WTC11 (cell line): Measurements from ENCODE around the gene ZNF235. TPM values are rescaled to one million over a fixed set of nuclear protein-coding genes. Genes with fewer than 3 reads are reported as not detected.
A peak's percentile ranks its signal among the peaks of the same experiment; 100 is the strongest.

Source experiments
- ATAC-seq: fragments of 200-7000 bp; cut with Tn5 transposase; 2 replicates; pipeline ENCODE4 v1.10.0; 2021; ENCODE audit warnings: mild to moderate bottlenecking, moderate library complexity
- Bru-seq: library from RNA; stranded (reverse); fragments of 400-500 nt; gene quantifications from one replicate; lab custom pipeline; 2021; lab: Mats Ljungman, UMichigan
- CTCF ChIA-PET: fragments of 300-600 bp; sonication (Branson Sonifier 250); formaldehyde crosslinking; loops from one replicate; lab custom pipeline; 2021; ENCODE audit warnings: antibody characterized with exemption; lab: Charles Lee
- POLR2A ChIA-PET: fragments of 350-600 bp; sonication (Branson Sonifier 250); formaldehyde crosslinking; loops from one replicate; lab custom pipeline; 2021; ENCODE audit warnings: antibody characterized with exemption; lab: Charles Lee
- DNase-seq: peaks from one replicate; pipeline ENCODE4 v3.0.0; 2021; ENCODE audit warnings: low spot score
- H3K27ac Mint-ChIP-seq: 2 replicates; pipeline ENCODE4 v1.8.0; 2021; ENCODE audit warnings: mixed read lengths
- H3K27me3 Mint-ChIP-seq: 2 replicates; pipeline ENCODE4 v1.8.0; 2021; ENCODE audit warnings: low read depth, mild to moderate bottlenecking, moderate library complexity, mixed read lengths
- H3K36me3 Mint-ChIP-seq: 2 replicates; pipeline ENCODE4 v1.8.0; 2021; ENCODE audit warnings: mixed read lengths
- H3K4me1 Mint-ChIP-seq: 2 replicates; pipeline ENCODE4 v1.8.0; 2022; ENCODE audit warnings: mixed read lengths
- H3K4me3 Mint-ChIP-seq: 2 replicates; pipeline ENCODE4 v1.8.0; 2021; ENCODE audit warnings: mild to moderate bottlenecking, moderate library complexity, mixed read lengths
- H3K9me3 Mint-ChIP-seq: 2 replicates; pipeline ENCODE4 v1.8.0; 2021; ENCODE audit warnings: mixed read lengths
- ATF1 ChIP-seq: sonication (generic); formaldehyde crosslinking; IDR thresholded peaks from 2 replicates; pipeline ENCODE4 v1.8.1; 2023; ENCODE audit warnings: mild to moderate bottlenecking, moderate library complexity, missing genetic modification reagents
- CREM ChIP-seq: sonication (generic); formaldehyde crosslinking; IDR thresholded peaks from 2 replicates; pipeline ENCODE4 v1.8.1; 2022; ENCODE audit warnings: mild to moderate bottlenecking, missing genetic modification reagents, moderate library complexity
- ETV6 ChIP-seq: sonication (generic); formaldehyde crosslinking; IDR thresholded peaks from 2 replicates; pipeline ENCODE4 v1.8.1; 2022; ENCODE audit warnings: mild to moderate bottlenecking, missing genetic modification reagents
- FOXK1 ChIP-seq: sonication (generic); formaldehyde crosslinking; IDR thresholded peaks from 2 replicates; pipeline ENCODE4 v1.8.0; 2022; ENCODE audit warnings: mild to moderate bottlenecking, moderate library complexity, missing genetic modification reagents
- GABPB1 ChIP-seq: sonication (generic); formaldehyde crosslinking; IDR thresholded peaks from 2 replicates; pipeline ENCODE4 v1.8.1; 2023; ENCODE audit warnings: mild to moderate bottlenecking, missing genetic modification reagents
- IRF1 ChIP-seq: sonication (generic); formaldehyde crosslinking; IDR thresholded peaks from 2 replicates; pipeline ENCODE4 v1.8.0; 2023; ENCODE audit warnings: missing genetic modification reagents
- JAZF1 ChIP-seq: fragments of 250-450 bp; sonication (Bioruptor Pico); IDR thresholded peaks from 2 replicates; pipeline ENCODE4 v1.9.0; 2021; ENCODE audit warnings: moderate library complexity, mild to moderate bottlenecking, inconsistent platforms
- MXD4 ChIP-seq: fragments of 250-450 bp; sonication (Bioruptor Pico); IDR thresholded peaks from 2 replicates; pipeline ENCODE4 v1.8.0; 2021; ENCODE audit warnings: mild to moderate bottlenecking, moderate library complexity, borderline replicate concordance
- MYBL2 ChIP-seq: sonication (generic); formaldehyde crosslinking; IDR thresholded peaks from 2 replicates; pipeline ENCODE4 v1.8.1; 2023; ENCODE audit warnings: mild to moderate bottlenecking, moderate library complexity, missing genetic modification reagents
- NFATC4 ChIP-seq: fragments of 250-450 bp; sonication (Bioruptor Pico); IDR thresholded peaks from 2 replicates; pipeline ENCODE4 v1.9.0; 2021; ENCODE audit warnings: mild to moderate bottlenecking
- NFYB ChIP-seq: sonication (generic); formaldehyde crosslinking; conservative IDR thresholded peaks from 2 replicates; pipeline ENCODE4 v1.8.0; 2022; ENCODE audit warnings: low read depth, missing genetic modification reagents
- SMAD3 ChIP-seq: sonication (generic); formaldehyde crosslinking; IDR thresholded peaks from 2 replicates; pipeline ENCODE4 v1.8.0; 2022; ENCODE audit warnings: missing genetic modification reagents, mild to moderate bottlenecking, borderline replicate concordance
- ZMAT4 ChIP-seq: fragments of 250-450 bp; sonication (Bioruptor Pico); IDR thresholded peaks from 2 replicates; pipeline ENCODE4 v1.9.0; 2021; ENCODE audit warnings: mild to moderate bottlenecking
- ZNF138 ChIP-seq: sonication (generic); formaldehyde crosslinking; conservative IDR thresholded peaks from 2 replicates; pipeline ENCODE4 v1.8.1; 2022; ENCODE audit warnings: mild to moderate bottlenecking, moderate library complexity, missing genetic modification reagents
- ZNF263 ChIP-seq: sonication (generic); formaldehyde crosslinking; IDR thresholded peaks from 2 replicates; pipeline ENCODE4 v1.8.1; 2022; ENCODE audit warnings: low read depth, mild to moderate bottlenecking, moderate library complexity, missing genetic modification reagents
- ZNF317 ChIP-seq: sonication (generic); formaldehyde crosslinking; IDR thresholded peaks from 2 replicates; pipeline ENCODE4 v1.8.1; 2023; ENCODE audit warnings: low read depth, mild to moderate bottlenecking, moderate library complexity, missing genetic modification reagents, borderline replicate concordance
- ZNF416 ChIP-seq: fragments of 250-450 bp; sonication (Bioruptor Pico); IDR thresholded peaks from 2 replicates; pipeline ENCODE4 v1.9.0; 2021; ENCODE audit warnings: mild to moderate bottlenecking, inconsistent platforms
- ZNF532 ChIP-seq: fragments of 250-450 bp; sonication (Bioruptor Pico); IDR thresholded peaks from 2 replicates; pipeline ENCODE4 v1.9.0; 2021; ENCODE audit warnings: mild to moderate bottlenecking, borderline replicate concordance
- ZSCAN18 ChIP-seq: fragments of 250-450 bp; sonication (Bioruptor Pico); IDR thresholded peaks from 2 replicates; pipeline ENCODE4 v2.1.2; 2022; ENCODE audit warnings: mild to moderate bottlenecking, moderate library complexity
- long read RNA-seq, 3 experiments: library from RNA in 1 of 3; library from capped mRNA in 1 of 3; library from polyadenylated mRNA in 1 of 3; unstranded in 2 of 3; stranded (forward) in 1 of 3; transcript quantifications; one replicate each; pipeline ENCODE4 v2.0.0, GENCODE V29; 2021
- total RNA-seq: library from RNA; stranded (reverse); gene quantifications from 3 replicates; pipeline ENCODE4 v1.2.3, GENCODE V29; 2021
- TF ChIP-seq, protein P1 (sequence below): sonication (generic); formaldehyde crosslinking; IDR thresholded peaks from 2 replicates; pipeline ENCODE4 v1.8.1; 2023; ENCODE audit warnings: mild to moderate bottlenecking, missing genetic modification reagents, borderline replicate concordance
- TF ChIP-seq, protein P2 (sequence below): sonication (generic); formaldehyde crosslinking; IDR thresholded peaks from 2 replicates; pipeline ENCODE4 v1.8.0; 2022; ENCODE audit warnings: mild to moderate bottlenecking, missing genetic modification reagents

Gene ZNF235
- total RNA-seq (3.9 to 5.2 TPM (median 4.5 TPM) in 3 replicates), Bru-seq, nascent RNA (percentile 72 among the genes with signal in this experiment)
- long read RNA-seq, experiment 1, full-length matches to known transcripts, result 12 of 16 reads
- long read RNA-seq, experiment 1, partial matches to known transcripts, result 0 of 16 reads
- long read RNA-seq, experiment 1, other reads (novel, unspliced or antisense), result 4 of 16 reads
- long read RNA-seq, experiment 2, full-length matches to known transcripts, result 3 of 4 reads
- long read RNA-seq, experiment 2, partial matches to known transcripts, result 0 of 4 reads
- long read RNA-seq, experiment 2, other reads (novel, unspliced or antisense), result 1 of 4 reads
- long read RNA-seq, experiment 3, full-length matches to known transcripts, result 4 of 6 reads
- long read RNA-seq, experiment 3, partial matches to known transcripts, result 0 of 6 reads
- long read RNA-seq, experiment 3, other reads (novel, unspliced or antisense), result 2 of 6 reads

- peak; percentile 99 for ATAC-seq
- Mint-ChIP-seq H3K27me3 (peaks cover 12% of the 10 kb centered on the region), H3K4me1 (peaks cover 8% of the 10 kb centered on the region), H3K9me3 (peaks cover 25% of the 10 kb centered on the region), H3K27ac (peak within 1 kb of the TSS; percentile 17)
- POLR2A ChIA-PET, result interaction anchor here (1.5 kb wide), 1 partner anchor 44 kb away, joined by 3 read pairs; no protein-coding TSS in a partner anchor
- DNase-seq, result peak; percentile 87
- CTCF ChIA-PET, result interaction anchor here (0.7 kb wide), 1 partner anchor 45 kb away, joined by 3 read pairs; the partner anchor contains the start of gene ZNF233
- TF ChIP-seq ZNF416, result no peak
- no peak for TF ChIP-seq ZNF532 (CRISPR knock-in tag)
- no peak for TF ChIP-seq ETV6
- TF ChIP-seq, protein P1, sequence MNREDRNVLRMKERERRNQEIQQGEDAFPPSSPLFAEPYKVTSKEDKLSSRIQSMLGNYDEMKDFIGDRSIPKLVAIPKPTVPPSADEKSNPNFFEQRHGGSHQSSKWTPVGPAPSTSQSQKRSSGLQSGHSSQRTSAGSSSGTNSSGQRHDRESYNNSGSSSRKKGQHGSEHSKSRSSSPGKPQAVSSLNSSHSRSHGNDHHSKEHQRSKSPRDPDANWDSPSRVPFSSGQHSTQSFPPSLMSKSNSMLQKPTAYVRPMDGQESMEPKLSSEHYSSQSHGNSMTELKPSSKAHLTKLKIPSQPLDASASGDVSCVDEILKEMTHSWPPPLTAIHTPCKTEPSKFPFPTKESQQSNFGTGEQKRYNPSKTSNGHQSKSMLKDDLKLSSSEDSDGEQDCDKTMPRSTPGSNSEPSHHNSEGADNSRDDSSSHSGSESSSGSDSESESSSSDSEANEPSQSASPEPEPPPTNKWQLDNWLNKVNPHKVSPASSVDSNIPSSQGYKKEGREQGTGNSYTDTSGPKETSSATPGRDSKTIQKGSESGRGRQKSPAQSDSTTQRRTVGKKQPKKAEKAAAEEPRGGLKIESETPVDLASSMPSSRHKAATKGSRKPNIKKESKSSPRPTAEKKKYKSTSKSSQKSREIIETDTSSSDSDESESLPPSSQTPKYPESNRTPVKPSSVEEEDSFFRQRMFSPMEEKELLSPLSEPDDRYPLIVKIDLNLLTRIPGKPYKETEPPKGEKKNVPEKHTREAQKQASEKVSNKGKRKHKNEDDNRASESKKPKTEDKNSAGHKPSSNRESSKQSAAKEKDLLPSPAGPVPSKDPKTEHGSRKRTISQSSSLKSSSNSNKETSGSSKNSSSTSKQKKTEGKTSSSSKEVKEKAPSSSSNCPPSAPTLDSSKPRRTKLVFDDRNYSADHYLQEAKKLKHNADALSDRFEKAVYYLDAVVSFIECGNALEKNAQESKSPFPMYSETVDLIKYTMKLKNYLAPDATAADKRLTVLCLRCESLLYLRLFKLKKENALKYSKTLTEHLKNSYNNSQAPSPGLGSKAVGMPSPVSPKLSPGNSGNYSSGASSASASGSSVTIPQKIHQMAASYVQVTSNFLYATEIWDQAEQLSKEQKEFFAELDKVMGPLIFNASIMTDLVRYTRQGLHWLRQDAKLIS, result no peak
- no peak for TF ChIP-seq ZNF138 (CRISPR knock-in tag)
- peak; percentile 28; the same call in 1 of the 2 replicates for TF ChIP-seq FOXK1
- TF ChIP-seq GABPB1, result peak; percentile 33; the same call in 1 of the 2 replicates
- TF ChIP-seq NFATC4, result no peak
- TF ChIP-seq, protein P2, sequence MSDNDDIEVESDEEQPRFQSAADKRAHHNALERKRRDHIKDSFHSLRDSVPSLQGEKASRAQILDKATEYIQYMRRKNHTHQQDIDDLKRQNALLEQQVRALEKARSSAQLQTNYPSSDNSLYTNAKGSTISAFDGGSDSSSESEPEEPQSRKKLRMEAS, result peak; percentile 58; the same call in 1 of the 2 replicates
- TF ChIP-seq MXD4 (CRISPR knock-in tag), result no peak
- TF ChIP-seq JAZF1, result no peak
- TF ChIP-seq CREM, result 0 out of 2 replicates have a peak, but pooled peaks have one; percentile 47
- TF ChIP-seq MYBL2, result no peak
- TF ChIP-seq, all 79 proteins: peak for 4
- H3K4me3 Mint-ChIP-seq, result peak within 1 kb of the TSS; percentile 94
- peaks cover 22% of the 10 kb centered on the region for H3K36me3 Mint-ChIP-seq
These were observed at the start of gene ZNF235 for GRCh38 chr19:44304659-44305193. ZNF235 (minus strand) TSS chr19:44305025; CDS start chr19:44303404, 1,621 bp downstream.

DNA sequence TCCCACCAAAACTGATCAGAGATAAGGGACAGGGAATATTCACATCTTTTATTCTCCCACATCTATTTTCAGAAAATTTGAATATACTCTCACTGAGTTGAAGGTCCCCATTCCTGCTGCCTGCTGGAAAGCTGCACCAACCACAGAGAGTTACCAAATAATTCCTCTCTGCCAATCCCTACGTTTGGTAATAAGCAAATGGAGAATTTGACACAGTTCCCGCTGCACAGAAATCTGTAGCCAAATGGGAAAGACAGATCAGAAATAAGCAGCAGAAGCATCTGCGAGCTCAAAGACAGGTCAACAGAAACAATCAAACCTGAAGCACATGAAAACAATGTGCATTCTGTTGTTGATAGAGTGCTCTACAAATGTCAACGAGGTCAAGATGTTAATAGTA is 41.7 kb upstream of the ZNF235 start:
- H3K9me3 Mint-ChIP-seq, result peaks cover 82% of the 10 kb centered on the region
- no peak for TF ChIP-seq ZNF263 (CRISPR knock-in tag)
- TF ChIP-seq IRF1 (CRISPR knock-in tag), result no peak
- no peak for TF ChIP-seq ATF1 (CRISPR knock-in tag)
- TF ChIP-seq ZNF317 (CRISPR knock-in tag), result no peak
- no peak for TF ChIP-seq SMAD3 (CRISPR knock-in tag)
- no peak for TF ChIP-seq ZMAT4 (CRISPR knock-in tag)
- TF ChIP-seq ZSCAN18 (CRISPR knock-in tag), result no peak
- no peak for TF ChIP-seq NFYB (CRISPR knock-in tag)
- TF ChIP-seq, all 79 proteins: peak for 0

More for the DNA sequence above, 41.7 kb upstream of the ZNF235 start:
- no peaks in the 10 kb centered on the region for H3K27me3 Mint-ChIP-seq
- ChIA-PET POLR2A (no interaction called here), CTCF (no interaction called here)
- DNase-seq (no peak), ATAC-seq (no peak)
- peaks cover 46% of the 10 kb centered on the region for H3K36me3 Mint-ChIP-seq
- no peaks in the 10 kb centered on the region for H3K4me1 Mint-ChIP-seq
- H3K4me3 Mint-ChIP-seq, result no peak overlapping the region
- H3K27ac Mint-ChIP-seq, result no peak overlapping the region
